Dendritic cell treated with granulocyte-macrophage colony-stimulating factor and Interleukin-4, amounts not matched to agents 40 ng/mL and 50 ng/mL, for 4 days (primary cell): ENCODE results near the gene CXCR5.

ENCODE experiments used
- H3K27ac Mint-ChIP-seq: one replicate; pipeline ENCODE4 v1.8.0; 2022; ENCODE audit warnings: mild to moderate bottlenecking, mixed read lengths
- H3K27me3 Mint-ChIP-seq: one replicate; pipeline ENCODE4 v1.8.0; 2022; ENCODE audit warnings: mild to moderate bottlenecking, mixed read lengths
- H3K36me3 Mint-ChIP-seq: one replicate; pipeline ENCODE4 v1.8.0; 2022; ENCODE audit warnings: low read depth, mixed read lengths
- H3K4me1 Mint-ChIP-seq: one replicate; pipeline ENCODE4 v1.8.0; 2022; ENCODE audit warnings: low read depth, mixed read lengths
- H3K4me3 Mint-ChIP-seq: one replicate; pipeline ENCODE4 v1.8.0; 2022; ENCODE audit warnings: mild to moderate bottlenecking, moderate library complexity, mixed read lengths
- H3K9me3 Mint-ChIP-seq: one replicate; pipeline ENCODE4 v1.8.0; 2022; ENCODE audit warnings: mixed read lengths
- intact Hi-C: fragments of 100-400 bp; cut with micrococcal nuclease; formaldehyde crosslinking; loops from one replicate; pipeline ENCODE4 v1.15.0; 2022

CXCR5 gene

DNA sequence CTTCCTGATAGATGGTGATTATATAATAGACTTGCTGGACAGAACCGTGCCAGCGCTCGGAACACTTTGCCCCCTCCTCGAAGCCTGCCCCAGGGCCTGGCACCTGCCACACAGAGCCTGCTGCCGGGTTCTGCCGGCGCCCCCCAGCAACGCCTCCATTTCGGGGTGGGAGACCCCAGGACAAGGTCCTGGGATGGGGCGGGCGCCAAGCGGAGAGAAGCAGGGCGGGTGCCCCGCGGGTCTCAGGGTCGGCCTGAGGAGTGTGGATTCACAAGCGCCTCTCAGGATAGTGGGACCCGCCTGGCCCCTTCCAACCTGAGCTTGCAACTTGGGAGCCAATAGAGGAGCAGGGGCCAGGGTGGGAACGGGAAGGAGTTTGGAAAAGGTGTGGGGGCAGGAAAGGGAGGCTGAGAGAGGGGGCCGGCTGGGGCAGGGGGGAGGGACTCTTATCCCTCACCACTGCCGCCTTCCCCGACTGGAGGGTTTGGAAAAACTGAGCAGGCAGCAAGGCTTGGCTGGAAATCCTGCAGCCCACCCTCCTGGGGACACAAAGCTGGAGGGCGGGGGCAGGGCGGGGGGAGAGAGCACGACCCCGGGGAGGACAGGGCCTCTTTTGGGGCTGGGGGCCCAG lies 45.3 kb downstream of the CXCR5 start:
- peak overlapping the region; percentile 80 for H3K4me3 Mint-ChIP-seq
- H3K4me1 Mint-ChIP-seq, result peaks cover 70% of the 10 kb centered on the region
- peak overlapping the region; percentile 66 for H3K27ac Mint-ChIP-seq
- peaks cover 14% of the 10 kb centered on the region for H3K27me3 Mint-ChIP-seq
- H3K36me3 Mint-ChIP-seq, result peaks cover 9% of the 10 kb centered on the region
- intact Hi-C loops, result loop anchor here (5.0 kb wide), 1 partner anchor 137 kb away; the partner anchor contains the start of gene DDX6
- H3K9me3 Mint-ChIP-seq, result no peaks in the 10 kb centered on the region

DNA sequence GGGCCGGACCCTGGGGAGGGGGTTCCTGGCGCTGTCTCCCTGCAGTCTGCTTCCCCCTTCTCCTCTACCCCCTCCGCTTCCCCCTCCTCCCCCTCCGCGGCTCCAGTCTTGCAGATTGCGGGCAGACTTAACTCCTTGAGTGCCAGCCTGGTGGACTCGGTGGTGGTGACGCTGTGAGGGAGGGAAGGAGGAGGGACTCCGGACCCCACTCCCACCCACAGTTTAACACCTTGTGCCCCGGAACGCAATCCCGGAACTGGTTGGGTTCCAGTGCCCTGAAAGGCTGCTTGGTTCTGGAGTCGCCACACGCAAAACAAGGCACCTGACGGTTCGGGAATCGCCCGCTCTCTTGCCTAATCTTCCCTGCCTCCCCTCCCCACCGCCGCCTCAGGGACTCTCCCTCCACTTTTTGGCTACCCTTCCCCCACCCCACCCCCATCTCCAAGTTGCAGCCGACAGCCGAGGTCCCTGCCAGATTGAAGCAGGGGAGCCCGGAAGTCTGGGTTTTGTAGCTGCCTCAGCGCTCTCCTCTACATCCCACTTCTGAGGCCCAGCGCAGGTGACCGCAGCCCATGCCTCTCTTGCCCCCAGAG lies 45.9 kb downstream of the CXCR5 start:
- intact Hi-C loops, result loop anchor here (1.0 to 5.0 kb wide), 2 partner anchors 22 to 137 kb away; partner anchors contain the start of gene DDX6
- Mint-ChIP-seq H3K36me3 (peaks cover 6% of the 10 kb centered on the region), H3K4me3 (peak overlapping the region; percentile 80), H3K27me3 (peaks cover 14% of the 10 kb centered on the region), H3K9me3 (no peaks in the 10 kb centered on the region), H3K27ac (peak overlapping the region; percentile 66), H3K4me1 (peaks cover 64% of the 10 kb centered on the region)

DNA sequence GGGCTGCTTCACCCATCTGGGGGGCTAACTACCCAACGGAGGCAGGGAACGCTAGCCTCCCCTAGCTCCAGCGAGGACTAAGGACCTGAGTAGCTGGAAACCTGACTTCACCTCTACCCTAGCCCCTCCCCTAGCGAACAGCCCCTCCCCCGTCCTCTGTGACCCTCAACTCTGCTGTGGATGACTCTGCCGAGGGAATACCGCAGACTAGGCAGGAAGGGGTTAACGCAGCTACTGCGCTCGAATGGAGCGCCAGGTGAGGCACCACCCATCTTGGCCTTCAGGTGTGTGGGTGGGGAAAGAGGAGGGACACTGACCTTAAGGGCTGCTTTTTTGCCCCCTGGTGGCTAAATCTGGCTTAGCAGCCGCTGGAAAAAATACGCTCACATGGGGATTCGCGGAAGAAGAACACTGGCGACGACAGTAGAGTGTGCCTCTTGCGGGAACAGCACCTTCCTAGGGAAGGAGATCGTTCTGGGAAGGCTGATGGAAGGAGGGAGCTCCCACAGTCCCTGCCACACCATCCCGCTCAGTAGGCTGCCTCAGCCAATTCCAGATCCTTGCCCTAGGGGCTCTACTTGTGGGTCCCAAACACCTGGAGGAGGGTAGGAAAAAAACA lies 46.5 kb downstream of the CXCR5 start:
- H3K27me3 Mint-ChIP-seq, result peaks cover 14% of the 10 kb centered on the region
- peaks cover 58% of the 10 kb centered on the region for H3K4me1 Mint-ChIP-seq
- intact Hi-C loops, result loop anchor here (1.0 kb wide), 1 partner anchor 23 kb away; no protein-coding TSS in a partner anchor
- H3K27ac Mint-ChIP-seq, result peak overlapping the region; percentile 66
- H3K4me3 Mint-ChIP-seq, result peak overlapping the region; percentile 80
- no peaks in the 10 kb centered on the region for H3K36me3 Mint-ChIP-seq
- H3K9me3 Mint-ChIP-seq, result no peaks in the 10 kb centered on the region

DNA sequence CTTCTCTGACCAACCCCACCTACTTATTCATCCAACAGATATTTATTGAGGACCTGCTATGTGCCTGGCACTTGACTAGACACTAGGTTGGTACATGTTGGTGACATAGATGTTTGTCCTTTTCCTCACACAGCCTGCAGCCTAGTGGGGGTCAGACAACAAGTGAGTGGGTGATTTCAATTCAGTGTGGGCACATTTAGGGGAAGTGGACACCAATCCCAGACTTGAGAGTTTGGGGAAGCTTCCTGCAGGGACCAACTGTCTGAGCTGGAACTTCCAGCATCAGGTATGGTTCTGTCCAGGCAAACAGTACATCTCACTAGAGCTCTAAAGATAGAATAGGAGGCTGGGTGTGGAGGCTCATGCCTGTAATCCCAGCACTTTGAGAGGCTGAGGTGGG lies 47.9 kb downstream of the CXCR5 start:
- peaks cover 50% of the 10 kb centered on the region for H3K4me1 Mint-ChIP-seq

DNA sequence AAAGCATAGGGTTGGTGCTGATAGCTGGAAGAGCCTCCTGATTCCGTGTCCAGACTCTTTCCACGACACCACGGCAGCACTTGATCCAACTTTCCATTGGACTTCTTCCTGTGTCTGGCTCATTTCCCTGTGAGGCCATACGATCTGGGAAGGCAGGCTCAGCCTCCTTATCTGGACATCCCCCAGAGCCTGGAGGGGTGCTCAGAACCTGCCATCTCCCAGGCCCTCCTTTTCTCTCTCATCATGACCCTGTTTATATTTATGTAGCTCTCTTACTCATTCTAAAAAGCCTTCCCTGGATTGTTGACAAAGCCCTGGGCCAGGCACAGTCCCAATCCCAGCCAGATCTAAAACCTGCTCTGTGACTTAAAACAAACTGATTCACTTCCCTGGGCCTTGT lies 49.8 kb downstream of the CXCR5 start:
- Mint-ChIP-seq H3K9me3 (no peaks in the 10 kb centered on the region), H3K27me3 (peaks cover 29% of the 10 kb centered on the region), H3K36me3 (no peaks in the 10 kb centered on the region), H3K27ac (no peak overlapping the region), H3K4me1 (peaks cover 31% of the 10 kb centered on the region), H3K4me3 (no peak overlapping the region)
- intact Hi-C loops, result no loop called here

More for the DNA sequence above, 47.9 kb downstream of the CXCR5 start:
- Mint-ChIP-seq H3K4me3 (no peak overlapping the region), H3K27ac (no peak overlapping the region), H3K9me3 (no peaks in the 10 kb centered on the region), H3K36me3 (no peaks in the 10 kb centered on the region), H3K27me3 (peaks cover 18% of the 10 kb centered on the region)
- intact Hi-C loops, result no loop called here

DNA sequence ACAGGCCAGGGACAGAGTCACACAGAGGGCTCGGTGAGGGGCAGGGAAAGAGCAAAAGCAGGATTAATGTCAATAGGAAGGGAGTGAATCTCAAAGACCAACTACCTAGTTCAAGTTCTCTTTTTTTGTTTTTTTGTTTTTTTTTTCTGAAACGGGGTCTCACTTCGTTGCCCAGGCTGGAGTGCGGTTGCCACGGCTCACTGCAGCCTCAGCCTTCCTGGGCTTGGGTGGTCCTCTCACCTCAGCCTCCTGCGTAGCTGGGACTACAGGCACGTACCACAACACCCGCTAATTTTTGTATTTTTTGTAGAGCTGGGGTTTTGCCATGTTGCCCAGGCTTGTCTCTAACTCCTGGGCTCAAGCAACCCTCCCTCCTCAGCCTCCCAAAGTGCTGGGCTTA lies 51.7 kb downstream of the CXCR5 start:
- Mint-ChIP-seq H3K4me1 (peaks cover 20% of the 10 kb centered on the region), H3K36me3 (no peaks in the 10 kb centered on the region), H3K9me3 (no peaks in the 10 kb centered on the region), H3K4me3 (no peak overlapping the region), H3K27me3 (peaks cover 35% of the 10 kb centered on the region), H3K27ac (no peak overlapping the region)
- intact Hi-C loops, result no loop called here

DNA sequence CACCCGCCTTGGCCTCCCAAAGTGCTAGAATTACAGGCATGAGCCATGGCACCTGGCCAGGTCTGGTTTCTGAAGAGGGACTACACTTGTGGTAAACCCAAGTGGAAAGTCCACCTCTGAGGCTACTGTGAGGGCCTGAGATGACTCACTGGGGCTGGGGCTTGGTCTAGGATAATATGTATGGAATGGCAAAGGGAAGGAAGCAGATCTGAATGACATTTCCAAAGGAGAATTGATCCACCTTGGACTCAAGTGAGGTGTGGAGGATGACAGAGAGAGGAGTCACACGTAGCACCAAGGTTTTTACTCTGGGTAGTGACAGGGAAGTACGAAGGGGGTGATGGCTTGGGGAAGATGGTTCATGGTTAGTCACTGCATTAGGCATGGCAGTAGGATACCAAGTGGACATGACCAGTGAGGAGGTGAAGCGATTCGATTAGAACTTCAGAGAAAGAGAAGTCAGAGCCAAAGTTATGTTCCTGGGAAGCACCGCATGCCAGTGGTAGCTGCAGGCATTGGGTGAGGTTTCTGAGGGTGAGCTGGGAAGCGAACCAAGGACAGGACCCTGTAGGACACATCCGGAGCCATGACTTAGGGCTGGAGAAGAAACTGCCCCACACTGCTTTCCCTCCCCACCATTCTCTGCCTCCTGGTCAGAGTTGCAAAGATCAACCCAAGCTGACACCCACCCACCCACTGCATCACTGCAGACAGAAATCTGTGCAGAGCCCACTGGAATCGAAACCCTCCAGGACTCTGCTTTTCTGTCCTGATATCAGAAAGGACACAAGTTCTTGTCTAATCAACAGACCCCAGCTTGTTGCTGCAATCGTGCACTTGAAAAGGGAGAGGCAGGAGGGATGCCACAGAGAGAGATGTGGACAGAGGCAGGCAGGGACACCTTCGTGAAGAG lies 55.1 kb downstream of the CXCR5 start:
- Mint-ChIP-seq H3K27me3 (peaks cover 33% of the 10 kb centered on the region), H3K27ac (no peak overlapping the region), H3K36me3 (no peaks in the 10 kb centered on the region), H3K9me3 (no peaks in the 10 kb centered on the region), H3K4me3 (no peak overlapping the region), H3K4me1 (peaks cover 13% of the 10 kb centered on the region)
- intact Hi-C loops, result no loop called here

DNA sequence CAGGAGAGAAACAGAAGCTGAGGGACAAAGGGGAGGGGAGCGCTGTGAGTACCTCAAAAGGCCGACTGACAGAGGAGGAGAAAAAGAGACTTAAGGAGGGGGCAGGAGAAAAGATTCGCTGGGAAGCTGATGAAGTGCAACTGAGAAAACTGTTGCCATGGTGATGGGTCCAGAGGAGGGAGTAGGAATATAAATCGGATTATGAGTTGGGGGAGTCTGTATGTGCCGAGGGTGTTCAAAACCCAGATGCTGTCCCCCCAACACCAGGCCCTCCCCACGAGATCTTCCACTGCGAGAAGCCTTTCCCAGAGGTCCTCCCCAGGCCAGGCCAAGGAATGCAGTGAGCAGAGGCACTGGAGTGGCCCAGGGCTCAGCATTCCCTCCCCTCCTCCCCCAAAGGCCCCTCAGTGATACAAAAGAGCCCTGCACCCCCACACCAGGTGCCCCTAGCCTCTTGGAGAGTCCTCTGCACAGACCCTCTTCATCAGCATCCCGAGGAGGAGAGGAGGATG lies 55.8 kb downstream of the CXCR5 start:
- no peak overlapping the region for H3K4me3 Mint-ChIP-seq
- no peaks in the 10 kb centered on the region for H3K9me3 Mint-ChIP-seq
- peaks cover 13% of the 10 kb centered on the region for H3K4me1 Mint-ChIP-seq
- no peak overlapping the region for H3K27ac Mint-ChIP-seq
- peaks cover 32% of the 10 kb centered on the region for H3K27me3 Mint-ChIP-seq
- no peaks in the 10 kb centered on the region for H3K36me3 Mint-ChIP-seq
- intact Hi-C loops, result no loop called here

DNA sequence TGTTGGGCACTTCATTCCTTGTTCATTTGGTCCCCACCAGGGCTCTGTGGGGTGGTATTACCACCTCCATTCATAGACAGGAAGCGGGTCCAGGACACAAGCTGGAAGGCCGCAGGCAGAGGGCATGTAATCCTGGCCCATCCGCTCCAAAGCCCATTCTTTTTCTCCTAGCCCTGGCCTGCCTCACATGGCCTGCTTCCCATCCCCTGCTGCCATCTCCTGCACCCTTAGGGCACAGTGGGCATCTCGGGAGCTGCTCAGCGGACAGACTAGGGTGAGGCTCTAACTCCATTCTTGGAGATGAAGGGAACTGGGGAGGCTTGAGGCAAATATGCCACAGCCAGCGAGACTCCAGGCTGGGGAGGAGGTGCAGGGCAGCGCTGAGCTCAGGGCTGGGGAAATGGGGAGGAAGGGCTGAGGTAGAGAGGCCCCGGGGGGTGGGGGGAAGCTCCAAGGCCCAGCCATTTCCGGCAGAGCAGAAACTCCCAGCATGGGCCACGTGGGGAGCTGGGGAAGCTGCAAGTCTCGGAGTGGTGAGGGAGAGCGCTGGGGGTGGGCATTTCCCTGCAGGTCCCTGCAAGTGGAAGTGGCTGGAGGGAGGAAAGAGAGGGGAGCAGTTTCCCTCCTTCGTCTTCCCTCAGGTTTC lies 56.4 kb downstream of the CXCR5 start:
- H3K9me3 Mint-ChIP-seq, result no peaks in the 10 kb centered on the region
- H3K36me3 Mint-ChIP-seq, result no peaks in the 10 kb centered on the region
- intact Hi-C loops, result no loop called here
- no peak overlapping the region for H3K4me3 Mint-ChIP-seq
- H3K27ac Mint-ChIP-seq, result peak overlapping the region; percentile 50
- peaks cover 13% of the 10 kb centered on the region for H3K4me1 Mint-ChIP-seq
- peaks cover 33% of the 10 kb centered on the region for H3K27me3 Mint-ChIP-seq

DNA sequence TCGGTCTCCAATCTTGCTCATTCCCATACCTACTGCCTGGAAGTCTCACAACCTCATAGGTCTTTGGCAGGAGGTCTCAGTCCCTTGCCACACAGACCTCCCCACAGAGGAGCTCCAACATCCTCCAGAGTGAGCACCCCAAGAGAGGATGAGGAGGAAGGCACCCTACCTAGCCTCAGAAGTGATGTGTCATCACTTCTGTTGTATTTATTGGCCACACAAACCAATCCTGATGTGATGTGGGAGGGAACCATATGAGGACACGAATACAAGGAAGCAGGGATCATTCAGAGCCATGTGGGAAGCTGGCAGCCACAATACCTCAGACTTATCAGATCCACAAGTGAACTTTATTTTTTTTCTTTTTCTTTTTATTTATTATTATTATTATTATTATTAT lies 63.4 kb downstream of the CXCR5 start:
- H3K9me3 Mint-ChIP-seq, result no peaks in the 10 kb centered on the region
- peaks cover 5% of the 10 kb centered on the region for H3K4me1 Mint-ChIP-seq
- H3K4me3 Mint-ChIP-seq, result no peak overlapping the region
- no peak overlapping the region for H3K27ac Mint-ChIP-seq
- intact Hi-C loops, result no loop called here
- no peaks in the 10 kb centered on the region for H3K36me3 Mint-ChIP-seq
- H3K27me3 Mint-ChIP-seq, result peaks cover 26% of the 10 kb centered on the region
